IMR-90 (cell line): ENCODE data around the gene SPZ1. TPM values are rescaled to one million over a fixed set of nuclear protein-coding genes. Genes with fewer than 3 reads are reported as not detected.
A peak's percentile ranks its signal among the peaks of the same experiment; 100 is the strongest.

Experiments
- ATAC-seq: fragments of 200-7000 bp; cut with Tn5 transposase; 2 replicates; pipeline ENCODE4 v1.9.1; 2020; ENCODE audit warnings: low read depth, mild to moderate bottlenecking, moderate library complexity
- BruUV-seq: library from RNA; stranded (reverse); fragments of 400-500 nt; replicated peaks from 2 replicates; lab custom pipeline; 2021; lab: Mats Ljungman, UMichigan
- CTCF ChIA-PET: fragments of 300-600 bp; formaldehyde crosslinking; extraction: SDS; loops from one replicate; lab custom pipeline; 2021; ENCODE audit warnings: antibody characterized with exemption; lab: Yijun Ruan, JAX
- POLR2A ChIA-PET: fragments of 300-600 bp; sonication (Branson Sonifier 250); formaldehyde crosslinking; loops from one replicate; lab custom pipeline; 2022; ENCODE audit warnings: antibody characterized with exemption; ENCODE audit not compliant: unreplicated experiment; lab: Charles Lee
- DNase-seq: peaks from one replicate; pipeline ENCODE4 v3.0.0; 2013
- H2AFZ ChIP-seq: replicated peaks from 2 replicates; pipeline ENCODE3; 2013; ENCODE audit warnings: low read length, mild to moderate bottlenecking; ENCODE audit not compliant: poor library complexity
- H2AK5ac ChIP-seq: 2 replicates; pipeline ENCODE4 v1.6.1; 2013; ENCODE audit warnings: low read depth, low read length, inconsistent platforms
- H2AK9ac ChIP-seq: replicated peaks from 2 replicates; pipeline ENCODE3; 2013; ENCODE audit warnings: mild to moderate bottlenecking, low read depth, low read length, moderate library complexity; ENCODE audit not compliant: poor library complexity
- H2BK120ac ChIP-seq: 2 replicates; pipeline ENCODE4 v1.6.1; 2013; ENCODE audit warnings: low read depth, low read length, inconsistent platforms
- H2BK15ac ChIP-seq: 3 replicates; pipeline ENCODE4 v1.6.1; 2013; ENCODE audit warnings: low read depth, low read length, inconsistent platforms
- H2BK20ac ChIP-seq: 2 replicates; pipeline ENCODE4 v1.6.1; 2013; ENCODE audit warnings: low read depth, mild to moderate bottlenecking, inconsistent platforms, low read length, moderate library complexity
- H2BK5ac ChIP-seq: 2 replicates; pipeline ENCODE4 v1.6.1; 2013; ENCODE audit warnings: mild to moderate bottlenecking, low read depth, low read length, inconsistent platforms; ENCODE audit not compliant: poor library complexity, severe bottlenecking
- H3K14ac ChIP-seq: replicated peaks from 2 replicates; pipeline ENCODE4 v1.6.1; 2013; ENCODE audit warnings: low read depth, low read length, inconsistent platforms
- H3K18ac ChIP-seq: 2 replicates; pipeline ENCODE4 v1.6.1; 2013; ENCODE audit warnings: low read depth, low read length, control low read depth
- H3K23ac ChIP-seq: 2 replicates; pipeline ENCODE4 v1.6.1; 2013; ENCODE audit warnings: low read depth, low read length, inconsistent platforms
- H3K27ac ChIP-seq: 2 replicates; pipeline ENCODE4 v1.5.1; 2013; ENCODE audit warnings: mild to moderate bottlenecking, control low read depth, low read length; ENCODE audit not compliant: insufficient read depth
- H3K27me3 ChIP-seq: 2 replicates; pipeline ENCODE4 v1.6.1; 2013; ENCODE audit warnings: low read length; ENCODE audit not compliant: control insufficient read depth, insufficient read depth
- H3K36me3 ChIP-seq: 2 replicates; pipeline ENCODE4 v1.6.1; 2013; ENCODE audit warnings: low read length, mixed read lengths; ENCODE audit not compliant: control insufficient read depth, insufficient read depth
- H3K4ac ChIP-seq: 2 replicates; pipeline ENCODE4 v1.6.1; 2013; ENCODE audit warnings: low read depth, low read length, inconsistent platforms
- H3K4me1 ChIP-seq: 2 replicates; pipeline ENCODE4 v1.6.1; 2013; ENCODE audit warnings: low read length, mixed read lengths; ENCODE audit not compliant: control insufficient read depth, insufficient read depth
- H3K4me2 ChIP-seq: 2 replicates; pipeline ENCODE4 v1.6.1; 2013; ENCODE audit warnings: low read depth, mild to moderate bottlenecking, control low read depth, low read length, moderate library complexity
- H3K4me3 ChIP-seq: 2 replicates; pipeline ENCODE4 v1.5.1; 2013; ENCODE audit warnings: low read depth, mild to moderate bottlenecking, control low read depth, low read length, moderate library complexity; ENCODE audit not compliant: insufficient read depth
- H3K56ac ChIP-seq: 2 replicates; pipeline ENCODE4 v1.6.1; 2013; ENCODE audit warnings: low read length, inconsistent platforms; ENCODE audit not compliant: insufficient read depth; ENCODE audit errors: extremely low read depth
- H3K79me1 ChIP-seq, 2 experiments: 2 replicates each; pipeline ENCODE4 v1.6.1; 2013; ENCODE audit warnings: low read length in 2 of 2, inconsistent platforms in 1 of 2, low read depth in 1 of 2
- H3K9ac ChIP-seq: 2 replicates; pipeline ENCODE4 v1.6.1; 2013; ENCODE audit warnings: low read depth, low read length, control low read depth
- H3K9me1 ChIP-seq: 2 replicates; pipeline ENCODE4 v1.6.1; 2013; ENCODE audit warnings: low read length, inconsistent platforms; ENCODE audit not compliant: insufficient read depth
- H3K9me3 ChIP-seq: 2 replicates; pipeline ENCODE4 v1.6.1; 2013; ENCODE audit warnings: low read length; ENCODE audit not compliant: control insufficient read depth, insufficient read depth
- H4K20me1 ChIP-seq: 2 replicates; pipeline ENCODE4 v1.6.1; 2013; ENCODE audit warnings: low read length, inconsistent platforms; ENCODE audit not compliant: insufficient read depth
- H4K5ac ChIP-seq: 2 replicates; pipeline ENCODE4 v1.6.1; 2013; ENCODE audit warnings: mild to moderate bottlenecking, low read depth, low read length, control low read depth
- H4K8ac ChIP-seq, 2 experiments: 2 replicates each; pipeline ENCODE4 v1.6.1; 2013; ENCODE audit warnings: low read depth in 2 of 2, low read length in 2 of 2, control low read depth in 1 of 2, inconsistent platforms in 1 of 2
- H4K91ac ChIP-seq: 2 replicates; pipeline ENCODE4 v1.6.1; 2013; ENCODE audit warnings: low read depth, low read length, inconsistent platforms; ENCODE audit not compliant: insufficient read depth
- BHLHE40 ChIP-seq: fragments of 150-350 bp; IDR thresholded peaks from 2 replicates; pipeline ENCODE4 v1.6.1; 2016; ENCODE audit warnings: mild to moderate bottlenecking, low read depth, low read length
- CEBPB ChIP-seq: IDR thresholded peaks from 2 replicates; pipeline ENCODE4 v1.6.1; 2012; ENCODE audit warnings: low read depth, low read length, improper control_type of control experiment
- CHD1 ChIP-seq: IDR thresholded peaks from 2 replicates; pipeline ENCODE4 v1.6.1; 2012; ENCODE audit warnings: low read depth, low read length, improper control_type of control experiment
- MXI1 ChIP-seq: IDR thresholded peaks from 2 replicates; pipeline ENCODE4 v1.6.1; 2012; ENCODE audit warnings: low read depth, mild to moderate bottlenecking, low read length, moderate library complexity, borderline replicate concordance
- NFE2L2 ChIP-seq: fragments of 150-350 bp; IDR thresholded peaks from 2 replicates; pipeline ENCODE4 v1.6.1; 2016; ENCODE audit warnings: low read depth, mild to moderate bottlenecking, low read length
- RCOR1 ChIP-seq: IDR thresholded peaks from 2 replicates; pipeline ENCODE4 v1.6.1; 2012; ENCODE audit warnings: mild to moderate bottlenecking, low read length, improper control_type of control experiment; ENCODE audit not compliant: insufficient replicate concordance
- RFX5 ChIP-seq: IDR thresholded peaks from 2 replicates; pipeline ENCODE4 v1.8.0; 2012; ENCODE audit warnings: low read depth, mild to moderate bottlenecking, low read length, moderate library complexity
- WGBS, 2 experiments: methylation state at CpG; one replicate each; pipeline versions ENCODE4 v1.1.5 to v1.1.7; 2013; ENCODE audit warnings: missing lambda C conversion rate in 2 of 2; ENCODE audit not compliant: insufficient read length in 1 of 2; ENCODE audit errors: extremely low coverage in 2 of 2; 5-methylcytosine and 5-hydroxymethylcytosine counted together
- dilution Hi-C: fragments of 300-500 bp; cut with HindIII; formaldehyde crosslinking; loops from one replicate; pipeline ENCODE4 v1.14.3; 2018; ENCODE audit warnings: low sequenced_read_pairs; ENCODE audit not compliant: unreplicated experiment
- in situ Hi-C: fragments of 300-500 bp; cut with MboI; formaldehyde crosslinking; loops from 3 replicates; pipeline ENCODE4 v1.14.3; 2019; ENCODE audit warnings: low sequenced_read_pairs, inconsistent platforms, mixed read lengths
- intact Hi-C: fragments of 100-400 bp; cut with micrococcal nuclease; formaldehyde crosslinking; loops from 2 replicates; pipeline ENCODE4 v1.10.0; 2022
- polyA plus RNA-seq, 3 experiments: library from polyadenylated mRNA; depleted of rRNA; stranded (reverse); fragments of >200 nt; gene quantifications; 2 replicates each; pipeline ENCODE4 v1.2.3, GENCODE V29; 2012; ENCODE audit warnings: low replicate concordance in 1 of 3
- total RNA-seq: library from RNA; depleted of rRNA; stranded (reverse); fragments of >200 nt; gene quantifications from 2 replicates; pipeline ENCODE4 v1.2.3, GENCODE V29; 2012
- TF ChIP-seq, protein P1 (sequence below): fragments of 150-350 bp; IDR thresholded peaks from 2 replicates; pipeline ENCODE4 v1.6.1; 2017; ENCODE audit warnings: mild to moderate bottlenecking, antibody characterized with exemption, low read length, low read depth

SPZ1 gene
- total and polyA plus RNA-seq, 2 of the 4 experiments (the other 2 are of a cell fraction) = not detected

GRCh38 chr5:80343067-80343466, 23.3 kb downstream of the SPZ1 start:
- Histone ChIP-seq H3K79me1 (no peaks in the 10 kb centered on the region), H2BK15ac (no peak overlapping the region), H3K18ac (no peak overlapping the region), H2AFZ (no peak overlapping the region), H4K20me1 (no peaks in the 10 kb centered on the region), H2BK20ac (no peak overlapping the region), H3K56ac (no peak overlapping the region), H3K9me1 (no peaks in the 10 kb centered on the region), H2BK5ac (no peak overlapping the region), H3K27me3 (0 out of 2 replicates have a peak, but pooled peaks cover 2% of the 10 kb centered on the region), H3K23ac (no peak overlapping the region), H3K36me3 (no peaks in the 10 kb centered on the region), H3K14ac (no peak overlapping the region), H3K4ac (no peak overlapping the region), H2AK5ac (no peak overlapping the region), H3K9ac (no peak overlapping the region), H3K4me2 (no peak overlapping the region), H3K27ac (no peak overlapping the region), H3K9me3 (no peaks in the 10 kb centered on the region), H4K5ac (no peak overlapping the region), H3K4me1 (no peaks in the 10 kb centered on the region), H3K4me3 (no peak overlapping the region), H4K8ac (no peak overlapping the region), H2BK120ac (no peak overlapping the region), H2AK9ac (no peak overlapping the region), H4K91ac (no peak overlapping the region)
- TF ChIP-seq RCOR1 (no peak), CHD1 (no peak), CEBPB (no peak), NFE2L2 (no peak), MXI1 (no peak), RFX5 (no peak), BHLHE40 (no peak)
- TF ChIP-seq, protein P1, sequence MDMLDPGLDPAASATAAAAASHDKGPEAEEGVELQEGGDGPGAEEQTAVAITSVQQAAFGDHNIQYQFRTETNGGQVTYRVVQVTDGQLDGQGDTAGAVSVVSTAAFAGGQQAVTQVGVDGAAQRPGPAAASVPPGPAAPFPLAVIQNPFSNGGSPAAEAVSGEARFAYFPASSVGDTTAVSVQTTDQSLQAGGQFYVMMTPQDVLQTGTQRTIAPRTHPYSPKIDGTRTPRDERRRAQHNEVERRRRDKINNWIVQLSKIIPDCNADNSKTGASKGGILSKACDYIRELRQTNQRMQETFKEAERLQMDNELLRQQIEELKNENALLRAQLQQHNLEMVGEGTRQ = no peak
- ATAC-seq = no peak
- WGBS, 2 experiments = 86% methylated on average over 1 of the region's 3 CpGs; no CpG with 5 or more reads in 1 of the 2 experiments
- POLR2A ChIA-PET = no interaction called here
- dilution Hi-C loops (no loop called here), intact Hi-C loops (no loop called here), in situ Hi-C loops (no loop called here)
- no TSS peak for BruUV-seq
- CTCF ChIA-PET = no interaction called here
- DNase-seq = peak; percentile 4
